ENCODE measurements around the gene RABGAP1.

- no peak for TF ChIP-seq GATAD2B (conservative IDR thresholded peaks at IDR 0.05; ENCODE audit: low read depth)
- TF ChIP-seq CTCF (IDR thresholded peaks at IDR 0.05 in 2 of 3, conservative IDR thresholded peaks at IDR 0.05 in 1 of 3; ENCODE audit: control insufficient read depth in 2 of 3, extremely low read depth in 1 of 3, insufficient read depth in 1 of 3, low read depth in 3 of 3, low read length in 3 of 3) = no peak
- no peak for TF ChIP-seq CBX3 (IDR thresholded peaks at IDR 0.05; ENCODE audit: borderline replicate concordance, low read depth)
- TF ChIP-seq BRCA1 (IDR thresholded peaks at IDR 0.05; ENCODE audit: low read depth, low read length) = no peak
These were observed 75.8 kb downstream of the RABGAP1 start for GRCh38 chr9:123016631-123017030.
